ENCODE measurements around the gene OR4D10. TPM values are rescaled to one million over a fixed set of nuclear protein-coding genes. Genes with fewer than 3 reads are reported as not detected.

The OR4D10 gene
- total RNA-seq, 6 donors from 2014 or later: not detected

- DNase-seq (no peak), ATAC-seq (ENCODE audit: low FRiP score in 2 of 2) (no peak)
- H3K9me3 ChIP-seq: no peaks in the 10 kb centered on the region
- no peak for TF ChIP-seq EP300 (IDR thresholded peaks at IDR 0.05)
- no peak for TF ChIP-seq POLR2A (IDR thresholded peaks at IDR 0.05)
- TF ChIP-seq POLR2AphosphoS5 (IDR thresholded peaks at IDR 0.05): no peak
- TF ChIP-seq, protein P1, sequence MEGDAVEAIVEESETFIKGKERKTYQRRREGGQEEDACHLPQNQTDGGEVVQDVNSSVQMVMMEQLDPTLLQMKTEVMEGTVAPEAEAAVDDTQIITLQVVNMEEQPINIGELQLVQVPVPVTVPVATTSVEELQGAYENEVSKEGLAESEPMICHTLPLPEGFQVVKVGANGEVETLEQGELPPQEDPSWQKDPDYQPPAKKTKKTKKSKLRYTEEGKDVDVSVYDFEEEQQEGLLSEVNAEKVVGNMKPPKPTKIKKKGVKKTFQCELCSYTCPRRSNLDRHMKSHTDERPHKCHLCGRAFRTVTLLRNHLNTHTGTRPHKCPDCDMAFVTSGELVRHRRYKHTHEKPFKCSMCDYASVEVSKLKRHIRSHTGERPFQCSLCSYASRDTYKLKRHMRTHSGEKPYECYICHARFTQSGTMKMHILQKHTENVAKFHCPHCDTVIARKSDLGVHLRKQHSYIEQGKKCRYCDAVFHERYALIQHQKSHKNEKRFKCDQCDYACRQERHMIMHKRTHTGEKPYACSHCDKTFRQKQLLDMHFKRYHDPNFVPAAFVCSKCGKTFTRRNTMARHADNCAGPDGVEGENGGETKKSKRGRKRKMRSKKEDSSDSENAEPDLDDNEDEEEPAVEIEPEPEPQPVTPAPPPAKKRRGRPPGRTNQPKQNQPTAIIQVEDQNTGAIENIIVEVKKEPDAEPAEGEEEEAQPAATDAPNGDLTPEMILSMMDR (IDR thresholded peaks at IDR 0.05): no peak
- no peaks in the 10 kb centered on the region for H3K36me3 ChIP-seq
- H3K27me3 ChIP-seq: no peaks in the 10 kb centered on the region
- H3K27ac ChIP-seq: no peak within 1 kb of the TSS
- no peaks in the 10 kb centered on the region for H3K4me1 ChIP-seq
- 88 to 97% methylated on average over 2 of the region's 2 CpGs for WGBS, 2 donors
- no peak within 1 kb of the TSS for H3K4me3 ChIP-seq
Observed at GRCh38 chr11:59456661-59457060, 16.5 kb upstream of the OR4D10 start, which contains the start of gene OR4D6. Gene OR4D6 (plus strand): TSS chr11:59456961. CDS start chr11:59456961, 0 bp downstream.

DNA sequence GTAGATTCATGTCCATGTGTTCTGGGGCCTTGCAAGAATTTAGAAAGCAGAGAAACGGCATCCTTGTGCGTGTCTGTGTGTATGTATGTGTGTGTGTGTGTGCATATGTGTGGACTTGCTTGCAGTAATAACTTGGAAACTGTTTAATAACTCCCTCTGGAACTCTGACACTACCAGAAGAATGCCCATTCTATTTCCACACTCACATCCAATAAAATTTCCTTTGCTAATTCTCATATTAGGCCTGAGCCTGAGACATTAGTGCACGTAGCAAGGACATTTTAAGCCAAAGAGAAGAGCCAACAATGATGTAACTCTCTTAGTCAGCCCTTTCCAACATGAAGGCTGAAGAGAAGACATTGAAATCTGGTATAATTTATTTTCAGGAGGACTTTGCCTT is 13.2 kb upstream of the OR4D10 start:
- H3K4me3 ChIP-seq: no peak overlapping the region
- no peak overlapping the region for H3K27ac ChIP-seq
- no peaks in the 10 kb centered on the region for H3K4me1 ChIP-seq
- DNase-seq (no peak), ATAC-seq (ENCODE audit: low FRiP score in 2 of 2) (no peak)
- TF ChIP-seq POLR2A (IDR thresholded peaks at IDR 0.05) (no peak), EP300 (IDR thresholded peaks at IDR 0.05) (no peak), POLR2AphosphoS5 (IDR thresholded peaks at IDR 0.05) (no peak)
- TF ChIP-seq, protein P1 (IDR thresholded peaks at IDR 0.05): no peak
- no peaks in the 10 kb centered on the region for H3K36me3 ChIP-seq
- H3K9me3 ChIP-seq: no peaks in the 10 kb centered on the region
- H3K27me3 ChIP-seq: no peaks in the 10 kb centered on the region
- 92 to 94% methylated on average over 3 of the region's 3 CpGs for WGBS, 2 donors

GRCh38 chr11:59463190-59463641 is 9.9 kb upstream of the OR4D10 start:
- Histone ChIP-seq H3K4me3 (no peak overlapping the region), H3K27ac (no peak overlapping the region), H3K36me3 (no peaks in the 10 kb centered on the region), H3K9me3 (no peaks in the 10 kb centered on the region), H3K4me1 (no peaks in the 10 kb centered on the region), H3K27me3 (no peaks in the 10 kb centered on the region)
- no peak for ATAC-seq (ENCODE audit: low FRiP score in 2 of 2)
- TF ChIP-seq EP300 (IDR thresholded peaks at IDR 0.05): no peak
- TF ChIP-seq POLR2AphosphoS5 (IDR thresholded peaks at IDR 0.05): no peak
- TF ChIP-seq, protein P1 (IDR thresholded peaks at IDR 0.05): no peak
- no peak for TF ChIP-seq POLR2A (IDR thresholded peaks at IDR 0.05)
- no peak for DNase-seq
- WGBS, 2 donors: 42 to 51% methylated on average over 5 of the region's 5 CpGs

DNA sequence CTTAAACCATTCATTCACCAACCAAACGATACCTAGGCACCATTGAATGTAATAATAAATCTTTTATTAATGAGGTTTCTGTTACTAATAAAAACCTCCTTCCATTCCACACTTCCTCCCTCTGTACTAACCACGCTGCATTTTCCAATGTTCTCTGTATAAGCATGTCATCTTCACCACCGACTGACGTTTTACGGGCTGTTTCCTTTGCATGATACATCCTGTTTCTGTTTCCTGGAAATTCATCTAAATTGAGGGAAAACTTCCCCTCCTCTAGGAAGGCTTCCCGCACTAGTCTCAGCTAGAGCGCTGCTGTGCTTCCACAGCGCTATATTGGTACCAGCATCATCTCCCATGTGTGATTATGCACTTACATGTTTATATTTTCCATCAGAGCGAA is 2.1 kb downstream of the OR4D10 start:
- Histone ChIP-seq H3K9me3 (no peaks in the 10 kb centered on the region), H3K4me3 (no peak overlapping the region), H3K4me1 (no peaks in the 10 kb centered on the region), H3K27ac (no peak overlapping the region), H3K36me3 (no peaks in the 10 kb centered on the region), H3K27me3 (no peaks in the 10 kb centered on the region)
- ATAC-seq (ENCODE audit: low FRiP score in 2 of 2) (no peak), DNase-seq (no peak)
- TF ChIP-seq EP300 (IDR thresholded peaks at IDR 0.05): no peak
- TF ChIP-seq, protein P1 (IDR thresholded peaks at IDR 0.05): no peak
- no peak for TF ChIP-seq POLR2AphosphoS5 (IDR thresholded peaks at IDR 0.05)
- no peak for TF ChIP-seq POLR2A (IDR thresholded peaks at IDR 0.05)
- WGBS, 2 donors: 51 to 59% methylated on average over 9 of the region's 9 CpGs

DNA sequence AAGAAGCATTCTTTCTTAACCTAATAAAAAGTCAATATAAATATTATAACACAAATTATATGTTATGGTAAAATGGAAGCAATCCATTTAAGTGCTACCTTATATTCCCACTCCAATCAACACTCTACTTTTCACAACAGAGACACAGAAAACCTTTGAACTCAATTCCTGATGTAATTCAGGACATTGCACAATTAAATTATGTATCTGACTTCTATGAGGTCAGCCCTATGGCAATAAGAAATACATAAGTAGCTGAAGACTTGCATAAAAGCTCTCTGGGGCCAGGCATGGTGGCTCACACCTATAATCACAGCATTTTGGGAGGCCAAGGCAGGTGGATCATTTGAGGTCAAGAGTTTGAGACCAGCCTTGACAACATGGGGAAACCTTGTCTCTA is 6.8 kb downstream of the OR4D10 start:
- Histone ChIP-seq H3K4me1 (no peaks in the 10 kb centered on the region), H3K36me3 (no peaks in the 10 kb centered on the region), H3K27me3 (no peaks in the 10 kb centered on the region), H3K4me3 (no peak overlapping the region), H3K27ac (no peak overlapping the region), H3K9me3 (no peaks in the 10 kb centered on the region)
- no peak for DNase-seq
- ATAC-seq (ENCODE audit: low FRiP score in 2 of 2): no peak
- TF ChIP-seq EP300 (IDR thresholded peaks at IDR 0.05) (no peak), POLR2AphosphoS5 (IDR thresholded peaks at IDR 0.05) (no peak)
- TF ChIP-seq, protein P1 (IDR thresholded peaks at IDR 0.05): no peak
